ENCODE results near the gene PLIN4.

Gene PLIN4

DNA sequence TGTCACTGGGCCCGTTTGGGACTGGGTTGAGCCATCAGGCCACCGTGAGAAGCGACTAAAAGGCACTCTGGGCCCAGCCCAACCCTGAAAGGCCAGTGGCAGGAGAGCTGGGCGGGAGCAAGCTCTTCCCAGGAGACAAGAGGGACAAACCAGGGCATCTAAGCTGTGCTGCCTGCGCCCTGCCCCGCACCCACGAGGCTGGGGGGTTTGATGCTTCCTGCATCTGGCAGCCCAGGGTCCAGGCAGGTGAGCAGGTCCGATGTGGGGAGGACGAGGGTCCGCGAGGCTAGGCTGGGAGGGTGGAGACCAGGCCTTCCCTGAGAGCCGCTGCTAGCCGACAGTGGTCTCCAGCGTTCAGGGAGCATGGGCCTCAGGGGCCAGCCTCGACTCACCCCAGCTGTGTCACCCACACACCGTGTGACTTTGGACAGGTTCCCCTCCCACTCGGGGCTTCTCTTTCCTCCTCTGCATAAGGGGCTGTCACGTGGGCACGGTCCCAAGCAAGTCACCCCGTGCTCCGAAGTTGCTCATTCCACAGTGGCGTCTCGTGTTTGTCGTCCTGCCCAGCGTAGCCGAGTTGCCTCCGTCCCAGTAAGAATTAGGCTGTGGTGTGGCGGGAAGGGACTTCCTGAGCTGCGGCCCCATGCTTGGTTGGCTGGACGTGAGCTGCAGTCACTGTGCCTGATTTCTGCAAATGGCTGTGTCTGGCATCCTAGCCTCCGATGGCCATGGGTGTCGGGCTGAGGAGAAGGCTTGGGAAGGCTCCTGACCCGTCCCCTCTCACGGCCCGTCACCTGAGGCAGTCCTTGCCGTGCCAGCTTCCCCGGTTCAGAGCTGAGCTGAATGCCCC, 15.8 kb downstream of the PLIN4 start:
- no peaks in the 10 kb centered on the region for H3K27me3 ChIP-seq (ENCODE audit: insufficient read depth, poor library complexity, severe bottlenecking)
- H3K4me3 ChIP-seq (replicated peaks; ENCODE audit: insufficient read depth, low read length), result no peak overlapping the region
- H3K27ac ChIP-seq (replicated peaks), result no peak overlapping the region
- DNase-seq (ENCODE audit: low read depth in 1 of 2, low spot score in 1 of 2), result no peak
- TF ChIP-seq GABPA (IDR thresholded peaks at IDR 0.05; ENCODE audit: low read depth) (no peak), SPI1 (IDR thresholded peaks at IDR 0.05; ENCODE audit: borderline replicate concordance, low read depth) (no peak), POLR2AphosphoS5 (IDR thresholded peaks at IDR 0.05; ENCODE audit: low read depth) (no peak)
- TF ChIP-seq, protein P1, sequence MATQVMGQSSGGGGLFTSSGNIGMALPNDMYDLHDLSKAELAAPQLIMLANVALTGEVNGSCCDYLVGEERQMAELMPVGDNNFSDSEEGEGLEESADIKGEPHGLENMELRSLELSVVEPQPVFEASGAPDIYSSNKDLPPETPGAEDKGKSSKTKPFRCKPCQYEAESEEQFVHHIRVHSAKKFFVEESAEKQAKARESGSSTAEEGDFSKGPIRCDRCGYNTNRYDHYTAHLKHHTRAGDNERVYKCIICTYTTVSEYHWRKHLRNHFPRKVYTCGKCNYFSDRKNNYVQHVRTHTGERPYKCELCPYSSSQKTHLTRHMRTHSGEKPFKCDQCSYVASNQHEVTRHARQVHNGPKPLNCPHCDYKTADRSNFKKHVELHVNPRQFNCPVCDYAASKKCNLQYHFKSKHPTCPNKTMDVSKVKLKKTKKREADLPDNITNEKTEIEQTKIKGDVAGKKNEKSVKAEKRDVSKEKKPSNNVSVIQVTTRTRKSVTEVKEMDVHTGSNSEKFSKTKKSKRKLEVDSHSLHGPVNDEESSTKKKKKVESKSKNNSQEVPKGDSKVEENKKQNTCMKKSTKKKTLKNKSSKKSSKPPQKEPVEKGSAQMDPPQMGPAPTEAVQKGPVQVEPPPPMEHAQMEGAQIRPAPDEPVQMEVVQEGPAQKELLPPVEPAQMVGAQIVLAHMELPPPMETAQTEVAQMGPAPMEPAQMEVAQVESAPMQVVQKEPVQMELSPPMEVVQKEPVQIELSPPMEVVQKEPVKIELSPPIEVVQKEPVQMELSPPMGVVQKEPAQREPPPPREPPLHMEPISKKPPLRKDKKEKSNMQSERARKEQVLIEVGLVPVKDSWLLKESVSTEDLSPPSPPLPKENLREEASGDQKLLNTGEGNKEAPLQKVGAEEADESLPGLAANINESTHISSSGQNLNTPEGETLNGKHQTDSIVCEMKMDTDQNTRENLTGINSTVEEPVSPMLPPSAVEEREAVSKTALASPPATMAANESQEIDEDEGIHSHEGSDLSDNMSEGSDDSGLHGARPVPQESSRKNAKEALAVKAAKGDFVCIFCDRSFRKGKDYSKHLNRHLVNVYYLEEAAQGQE (IDR thresholded peaks at IDR 0.05; ENCODE audit: insufficient replicate concordance, low read depth), result no peak
- TF ChIP-seq, protein P2, sequence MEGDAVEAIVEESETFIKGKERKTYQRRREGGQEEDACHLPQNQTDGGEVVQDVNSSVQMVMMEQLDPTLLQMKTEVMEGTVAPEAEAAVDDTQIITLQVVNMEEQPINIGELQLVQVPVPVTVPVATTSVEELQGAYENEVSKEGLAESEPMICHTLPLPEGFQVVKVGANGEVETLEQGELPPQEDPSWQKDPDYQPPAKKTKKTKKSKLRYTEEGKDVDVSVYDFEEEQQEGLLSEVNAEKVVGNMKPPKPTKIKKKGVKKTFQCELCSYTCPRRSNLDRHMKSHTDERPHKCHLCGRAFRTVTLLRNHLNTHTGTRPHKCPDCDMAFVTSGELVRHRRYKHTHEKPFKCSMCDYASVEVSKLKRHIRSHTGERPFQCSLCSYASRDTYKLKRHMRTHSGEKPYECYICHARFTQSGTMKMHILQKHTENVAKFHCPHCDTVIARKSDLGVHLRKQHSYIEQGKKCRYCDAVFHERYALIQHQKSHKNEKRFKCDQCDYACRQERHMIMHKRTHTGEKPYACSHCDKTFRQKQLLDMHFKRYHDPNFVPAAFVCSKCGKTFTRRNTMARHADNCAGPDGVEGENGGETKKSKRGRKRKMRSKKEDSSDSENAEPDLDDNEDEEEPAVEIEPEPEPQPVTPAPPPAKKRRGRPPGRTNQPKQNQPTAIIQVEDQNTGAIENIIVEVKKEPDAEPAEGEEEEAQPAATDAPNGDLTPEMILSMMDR (IDR thresholded peaks at IDR 0.05; ENCODE audit: insufficient read depth, low read length), result no peak

DNA sequence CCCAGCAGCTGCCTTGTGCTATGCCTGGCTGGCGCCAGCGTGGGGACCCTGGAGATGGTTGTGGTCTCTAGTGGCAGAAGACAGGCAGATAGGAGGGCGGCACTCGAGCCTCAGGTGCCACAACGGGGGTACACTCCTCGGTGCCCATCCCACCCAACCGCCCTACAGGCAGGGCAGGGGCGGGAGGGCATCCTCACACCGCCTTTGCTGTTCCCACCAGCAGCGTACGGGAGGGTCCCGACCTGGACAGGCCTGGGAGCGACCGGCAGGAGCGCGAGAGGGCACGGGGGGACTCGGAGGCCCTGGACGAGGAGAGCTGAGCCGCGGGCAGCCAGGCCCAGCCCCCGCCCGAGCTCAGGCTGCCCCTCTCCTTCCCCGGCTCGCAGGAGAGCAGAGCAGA, 16.6 kb downstream of the PLIN4 start:
- no peak for DNase-seq (ENCODE audit: low read depth in 1 of 2, low spot score in 1 of 2)
- H3K27ac ChIP-seq (replicated peaks), result no peak overlapping the region
- H3K4me3 ChIP-seq (replicated peaks; ENCODE audit: insufficient read depth, low read length), result no peak overlapping the region
- no peaks in the 10 kb centered on the region for H3K27me3 ChIP-seq (ENCODE audit: insufficient read depth, poor library complexity, severe bottlenecking)
- TF ChIP-seq GABPA (IDR thresholded peaks at IDR 0.05; ENCODE audit: low read depth) (no peak), POLR2AphosphoS5 (IDR thresholded peaks at IDR 0.05; ENCODE audit: low read depth) (no peak), SPI1 (IDR thresholded peaks at IDR 0.05; ENCODE audit: borderline replicate concordance, low read depth) (no peak)
- TF ChIP-seq, protein P2 (IDR thresholded peaks at IDR 0.05; ENCODE audit: insufficient read depth, low read length), result no peak
- TF ChIP-seq, protein P1 (IDR thresholded peaks at IDR 0.05; ENCODE audit: insufficient replicate concordance, low read depth), result no peak

DNA sequence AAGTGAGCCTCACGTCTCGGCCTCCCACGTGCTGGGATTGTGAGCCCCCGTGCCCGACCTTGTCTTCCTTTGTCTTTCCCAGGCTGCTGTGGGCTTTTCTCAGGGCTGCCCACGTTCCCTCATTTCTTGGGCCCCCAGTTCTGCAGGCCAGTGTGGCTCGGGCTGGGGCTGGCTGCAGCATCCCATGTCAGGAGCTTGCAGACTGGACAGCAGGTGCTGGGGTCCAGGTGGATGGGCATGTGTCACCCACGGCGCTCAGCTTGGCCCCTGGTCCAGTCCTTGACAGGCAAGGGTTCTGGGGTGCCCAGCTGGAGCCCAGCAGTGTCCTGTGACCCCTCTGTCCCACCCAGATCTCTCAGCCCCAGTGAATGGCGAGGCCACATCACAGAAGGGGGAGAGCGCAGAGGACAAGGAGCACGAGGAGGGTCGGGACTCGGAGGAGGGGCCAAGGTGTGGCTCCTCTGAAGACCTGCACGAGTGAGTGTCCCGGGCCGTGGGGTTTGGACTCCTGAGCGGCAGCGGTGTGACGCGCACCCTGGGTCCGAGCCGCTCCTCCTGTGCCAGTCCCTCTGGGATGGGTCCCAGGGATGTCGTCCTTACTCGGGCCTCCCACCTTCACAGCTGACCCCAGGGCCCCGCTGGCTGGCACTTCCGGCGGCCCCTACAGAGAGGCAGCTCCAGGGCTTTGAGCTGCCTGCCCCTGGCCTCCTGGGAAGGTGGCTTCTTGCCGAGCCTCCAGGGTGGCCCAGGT, 17.3 kb downstream of the PLIN4 start:
- Histone ChIP-seq H3K27me3 (ENCODE audit: insufficient read depth, poor library complexity, severe bottlenecking) (no peaks in the 10 kb centered on the region), H3K27ac (replicated peaks) (no peak overlapping the region), H3K4me3 (replicated peaks; ENCODE audit: insufficient read depth, low read length) (no peak overlapping the region)
- TF ChIP-seq SPI1 (IDR thresholded peaks at IDR 0.05; ENCODE audit: borderline replicate concordance, low read depth) (no peak), POLR2AphosphoS5 (IDR thresholded peaks at IDR 0.05; ENCODE audit: low read depth) (no peak)
- DNase-seq (ENCODE audit: low read depth in 1 of 2, low spot score in 1 of 2), result no peak

DNA sequence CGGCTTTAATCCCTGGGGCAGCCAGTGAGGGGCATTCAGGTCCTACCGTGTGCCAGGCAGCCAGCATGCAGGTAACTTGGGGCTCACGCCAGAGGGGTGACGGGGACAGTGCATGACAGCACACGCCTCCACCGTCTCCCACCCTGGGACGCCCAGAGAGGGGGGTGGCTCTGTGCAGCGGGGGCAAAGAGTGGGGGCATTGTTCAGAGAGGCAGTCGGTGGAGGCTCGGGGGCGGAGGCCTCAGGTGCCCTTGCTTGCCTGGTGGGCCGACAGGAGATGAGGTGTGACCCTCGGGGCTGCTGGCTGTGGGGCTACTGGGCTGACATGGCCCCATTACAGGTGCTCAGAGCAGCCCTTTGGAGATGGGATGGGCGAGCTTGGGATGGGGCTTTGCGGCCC, 18.4 kb downstream of the PLIN4 start:
- no peak overlapping the region for H3K4me3 ChIP-seq (replicated peaks; ENCODE audit: insufficient read depth, low read length)
- no peak overlapping the region for H3K27ac ChIP-seq (replicated peaks)
- no peak for DNase-seq (ENCODE audit: low read depth in 1 of 2, low spot score in 1 of 2)
- H3K27me3 ChIP-seq (ENCODE audit: insufficient read depth, poor library complexity, severe bottlenecking), result no peaks in the 10 kb centered on the region
- TF ChIP-seq GABPA (IDR thresholded peaks at IDR 0.05; ENCODE audit: low read depth), result no peak
- TF ChIP-seq, protein P2 (IDR thresholded peaks at IDR 0.05; ENCODE audit: insufficient read depth, low read length), result no peak
- TF ChIP-seq, protein P1 (IDR thresholded peaks at IDR 0.05; ENCODE audit: insufficient replicate concordance, low read depth), result no peak
- TF ChIP-seq SPI1 (IDR thresholded peaks at IDR 0.05; ENCODE audit: borderline replicate concordance, low read depth), result no peak
- TF ChIP-seq POLR2AphosphoS5 (IDR thresholded peaks at IDR 0.05; ENCODE audit: low read depth), result no peak
